IMR-90 (cell line): ENCODE measurements around the gene PAN3. TPM values are rescaled to one million over a fixed set of nuclear protein-coding genes. Genes with fewer than 3 reads are reported as not detected.

Source experiments
- ATAC-seq: fragments of 200-7000 bp; cut with Tn5 transposase; 2 replicates; pipeline ENCODE4 v1.9.1; 2020; ENCODE audit warnings: low read depth, mild to moderate bottlenecking, moderate library complexity
- BruUV-seq: library from RNA; stranded (reverse); fragments of 400-500 nt; replicated peaks from 2 replicates; lab custom pipeline; 2021; lab: Mats Ljungman, UMichigan
- CTCF ChIA-PET: fragments of 300-600 bp; formaldehyde crosslinking; extraction: SDS; loops from one replicate; lab custom pipeline; 2021; ENCODE audit warnings: antibody characterized with exemption; lab: Yijun Ruan, JAX
- POLR2A ChIA-PET: fragments of 300-600 bp; sonication (Branson Sonifier 250); formaldehyde crosslinking; loops from one replicate; lab custom pipeline; 2022; ENCODE audit warnings: antibody characterized with exemption; ENCODE audit not compliant: unreplicated experiment; lab: Charles Lee
- DNase-seq: peaks from one replicate; pipeline ENCODE4 v3.0.0; 2013
- H2AFZ ChIP-seq: replicated peaks from 2 replicates; pipeline ENCODE3; 2013; ENCODE audit warnings: low read length, mild to moderate bottlenecking; ENCODE audit not compliant: poor library complexity
- H2AK5ac ChIP-seq: 2 replicates; pipeline ENCODE4 v1.6.1; 2013; ENCODE audit warnings: low read depth, low read length, inconsistent platforms
- H2AK9ac ChIP-seq: replicated peaks from 2 replicates; pipeline ENCODE3; 2013; ENCODE audit warnings: mild to moderate bottlenecking, low read depth, low read length, moderate library complexity; ENCODE audit not compliant: poor library complexity
- H2BK120ac ChIP-seq: 2 replicates; pipeline ENCODE4 v1.6.1; 2013; ENCODE audit warnings: low read depth, low read length, inconsistent platforms
- H2BK15ac ChIP-seq: 3 replicates; pipeline ENCODE4 v1.6.1; 2013; ENCODE audit warnings: low read depth, low read length, inconsistent platforms
- H2BK20ac ChIP-seq: 2 replicates; pipeline ENCODE4 v1.6.1; 2013; ENCODE audit warnings: low read depth, mild to moderate bottlenecking, inconsistent platforms, low read length, moderate library complexity
- H2BK5ac ChIP-seq: 2 replicates; pipeline ENCODE4 v1.6.1; 2013; ENCODE audit warnings: mild to moderate bottlenecking, low read depth, low read length, inconsistent platforms; ENCODE audit not compliant: poor library complexity, severe bottlenecking
- H3K14ac ChIP-seq: replicated peaks from 2 replicates; pipeline ENCODE4 v1.6.1; 2013; ENCODE audit warnings: low read depth, low read length, inconsistent platforms
- H3K18ac ChIP-seq: 2 replicates; pipeline ENCODE4 v1.6.1; 2013; ENCODE audit warnings: low read depth, low read length, control low read depth
- H3K23ac ChIP-seq: 2 replicates; pipeline ENCODE4 v1.6.1; 2013; ENCODE audit warnings: low read depth, low read length, inconsistent platforms
- H3K27ac ChIP-seq: 2 replicates; pipeline ENCODE4 v1.5.1; 2013; ENCODE audit warnings: mild to moderate bottlenecking, control low read depth, low read length; ENCODE audit not compliant: insufficient read depth
- H3K27me3 ChIP-seq: 2 replicates; pipeline ENCODE4 v1.6.1; 2013; ENCODE audit warnings: low read length; ENCODE audit not compliant: control insufficient read depth, insufficient read depth
- H3K36me3 ChIP-seq: 2 replicates; pipeline ENCODE4 v1.6.1; 2013; ENCODE audit warnings: low read length, mixed read lengths; ENCODE audit not compliant: control insufficient read depth, insufficient read depth
- H3K4ac ChIP-seq: 2 replicates; pipeline ENCODE4 v1.6.1; 2013; ENCODE audit warnings: low read depth, low read length, inconsistent platforms
- H3K4me1 ChIP-seq: 2 replicates; pipeline ENCODE4 v1.6.1; 2013; ENCODE audit warnings: low read length, mixed read lengths; ENCODE audit not compliant: control insufficient read depth, insufficient read depth
- H3K4me2 ChIP-seq: 2 replicates; pipeline ENCODE4 v1.6.1; 2013; ENCODE audit warnings: low read depth, mild to moderate bottlenecking, control low read depth, low read length, moderate library complexity
- H3K4me3 ChIP-seq: 2 replicates; pipeline ENCODE4 v1.5.1; 2013; ENCODE audit warnings: low read depth, mild to moderate bottlenecking, control low read depth, low read length, moderate library complexity; ENCODE audit not compliant: insufficient read depth
- H3K56ac ChIP-seq: 2 replicates; pipeline ENCODE4 v1.6.1; 2013; ENCODE audit warnings: low read length, inconsistent platforms; ENCODE audit not compliant: insufficient read depth; ENCODE audit errors: extremely low read depth
- H3K79me1 ChIP-seq, 2 experiments: 2 replicates each; pipeline ENCODE4 v1.6.1; 2013; ENCODE audit warnings: low read length in 2 of 2, inconsistent platforms in 1 of 2, low read depth in 1 of 2
- H3K9ac ChIP-seq: 2 replicates; pipeline ENCODE4 v1.6.1; 2013; ENCODE audit warnings: low read depth, low read length, control low read depth
- H3K9me1 ChIP-seq: 2 replicates; pipeline ENCODE4 v1.6.1; 2013; ENCODE audit warnings: low read length, inconsistent platforms; ENCODE audit not compliant: insufficient read depth
- H3K9me3 ChIP-seq: 2 replicates; pipeline ENCODE4 v1.6.1; 2013; ENCODE audit warnings: low read length; ENCODE audit not compliant: control insufficient read depth, insufficient read depth
- H4K20me1 ChIP-seq: 2 replicates; pipeline ENCODE4 v1.6.1; 2013; ENCODE audit warnings: low read length, inconsistent platforms; ENCODE audit not compliant: insufficient read depth
- H4K5ac ChIP-seq: 2 replicates; pipeline ENCODE4 v1.6.1; 2013; ENCODE audit warnings: mild to moderate bottlenecking, low read depth, low read length, control low read depth
- H4K8ac ChIP-seq, 2 experiments: 2 replicates each; pipeline ENCODE4 v1.6.1; 2013; ENCODE audit warnings: low read depth in 2 of 2, low read length in 2 of 2, control low read depth in 1 of 2, inconsistent platforms in 1 of 2
- H4K91ac ChIP-seq: 2 replicates; pipeline ENCODE4 v1.6.1; 2013; ENCODE audit warnings: low read depth, low read length, inconsistent platforms; ENCODE audit not compliant: insufficient read depth
- BHLHE40 ChIP-seq: fragments of 150-350 bp; IDR thresholded peaks from 2 replicates; pipeline ENCODE4 v1.6.1; 2016; ENCODE audit warnings: mild to moderate bottlenecking, low read depth, low read length
- CEBPB ChIP-seq: IDR thresholded peaks from 2 replicates; pipeline ENCODE4 v1.6.1; 2012; ENCODE audit warnings: low read depth, low read length, improper control_type of control experiment
- CHD1 ChIP-seq: IDR thresholded peaks from 2 replicates; pipeline ENCODE4 v1.6.1; 2012; ENCODE audit warnings: low read depth, low read length, improper control_type of control experiment
- FOS ChIP-seq: fragments of 150-350 bp; IDR thresholded peaks from 2 replicates; pipeline ENCODE4 v1.6.1; 2016; ENCODE audit warnings: low read depth, low read length
- MAFK ChIP-seq: IDR thresholded peaks from 2 replicates; pipeline ENCODE4 v1.6.1; 2012; ENCODE audit warnings: low read depth, low read length, improper control_type of control experiment
- MAZ ChIP-seq: IDR thresholded peaks from 2 replicates; pipeline ENCODE4 v1.6.1; 2012; ENCODE audit warnings: low read depth, mild to moderate bottlenecking, low read length, improper control_type of control experiment, moderate library complexity, borderline replicate concordance
- MXI1 ChIP-seq: IDR thresholded peaks from 2 replicates; pipeline ENCODE4 v1.6.1; 2012; ENCODE audit warnings: low read depth, mild to moderate bottlenecking, low read length, moderate library complexity, borderline replicate concordance
- NFE2L2 ChIP-seq: fragments of 150-350 bp; IDR thresholded peaks from 2 replicates; pipeline ENCODE4 v1.6.1; 2016; ENCODE audit warnings: low read depth, mild to moderate bottlenecking, low read length
- POLR2A ChIP-seq: IDR thresholded peaks from 2 replicates; pipeline ENCODE4 v1.6.1; 2012; ENCODE audit warnings: mild to moderate bottlenecking, low read depth, low read length
- RAD21 ChIP-seq: IDR thresholded peaks from 2 replicates; pipeline ENCODE4 v1.6.1; 2012; ENCODE audit warnings: low read length, improper control_type of control experiment
- RCOR1 ChIP-seq: IDR thresholded peaks from 2 replicates; pipeline ENCODE4 v1.6.1; 2012; ENCODE audit warnings: mild to moderate bottlenecking, low read length, improper control_type of control experiment; ENCODE audit not compliant: insufficient replicate concordance
- RFX5 ChIP-seq: IDR thresholded peaks from 2 replicates; pipeline ENCODE4 v1.8.0; 2012; ENCODE audit warnings: low read depth, mild to moderate bottlenecking, low read length, moderate library complexity
- SMC3 ChIP-seq: fragments of 150-350 bp; IDR thresholded peaks from 2 replicates; pipeline ENCODE4 v1.6.1; 2016; ENCODE audit warnings: low read depth, mild to moderate bottlenecking, antibody characterized with exemption, low read length, moderate library complexity
- WGBS, 2 experiments: methylation state at CpG; one replicate each; pipeline versions ENCODE4 v1.1.5 to v1.1.7; 2013; ENCODE audit warnings: missing lambda C conversion rate in 2 of 2; ENCODE audit not compliant: insufficient read length in 1 of 2; ENCODE audit errors: extremely low coverage in 2 of 2; 5-methylcytosine and 5-hydroxymethylcytosine counted together
- dilution Hi-C: fragments of 300-500 bp; cut with HindIII; formaldehyde crosslinking; loops from one replicate; pipeline ENCODE4 v1.14.3; 2018; ENCODE audit warnings: low sequenced_read_pairs; ENCODE audit not compliant: unreplicated experiment
- in situ Hi-C: fragments of 300-500 bp; cut with MboI; formaldehyde crosslinking; loops from 3 replicates; pipeline ENCODE4 v1.14.3; 2019; ENCODE audit warnings: low sequenced_read_pairs, inconsistent platforms, mixed read lengths
- intact Hi-C: fragments of 100-400 bp; cut with micrococcal nuclease; formaldehyde crosslinking; loops from 2 replicates; pipeline ENCODE4 v1.10.0; 2022
- polyA plus RNA-seq, 3 experiments: library from polyadenylated mRNA; depleted of rRNA; stranded (reverse); fragments of >200 nt; gene quantifications; 2 replicates each; pipeline ENCODE4 v1.2.3, GENCODE V29; 2012; ENCODE audit warnings: low replicate concordance in 1 of 3
- total RNA-seq: library from RNA; depleted of rRNA; stranded (reverse); fragments of >200 nt; gene quantifications from 2 replicates; pipeline ENCODE4 v1.2.3, GENCODE V29; 2012
- TF ChIP-seq, protein P1 (sequence below): fragments of 150-350 bp; IDR thresholded peaks from 2 replicates; pipeline ENCODE4 v1.6.1; 2017; ENCODE audit warnings: mild to moderate bottlenecking, antibody characterized with exemption, low read length, low read depth
- TF ChIP-seq, protein P2 (sequence below): fragments of 150-350 bp; IDR thresholded peaks from 2 replicates; pipeline ENCODE4 v1.6.1; 2016; ENCODE audit warnings: low read depth, mild to moderate bottlenecking, low read length, moderate library complexity, borderline replicate concordance
- TF ChIP-seq, protein P3 (sequence below): conservative IDR thresholded peaks from 2 replicates; pipeline ENCODE4 v1.5.1; 2012; ENCODE audit warnings: mild to moderate bottlenecking, low read depth, low read length, improper control_type of control experiment

Gene PAN3
- total and polyA plus RNA-seq, 2 of the 4 experiments (the other 2 are of a cell fraction): 6.6 to 15.1 TPM

DNA sequence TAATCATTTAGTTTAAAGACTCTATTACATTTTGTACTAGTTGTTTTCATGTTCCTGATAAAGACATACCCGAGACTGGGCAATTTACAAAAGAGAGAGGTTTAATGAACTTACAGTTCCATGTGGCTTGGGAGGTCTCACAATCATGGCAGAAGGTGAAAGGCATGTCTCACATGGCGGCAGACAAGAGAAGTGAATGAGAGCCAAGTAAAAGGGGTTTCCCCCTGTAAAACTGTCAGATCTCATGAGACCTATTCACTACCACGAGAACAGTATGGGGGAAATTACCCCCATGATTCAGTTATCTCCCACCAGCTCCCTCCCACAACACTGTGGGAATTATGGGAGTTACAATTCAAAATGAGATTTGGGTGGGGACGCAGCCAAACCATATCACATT is 129.2 kb downstream of the PAN3 start:
- H3K4me2 ChIP-seq: no peak overlapping the region
- ATAC-seq (no peak), DNase-seq (no peak)
- no peak overlapping the region for H2AK5ac ChIP-seq
- H3K9me1 ChIP-seq: no peaks in the 10 kb centered on the region
- dilution Hi-C loops (no loop called here), intact Hi-C loops (no loop called here), in situ Hi-C loops (no loop called here)
- no peak overlapping the region for H2BK15ac ChIP-seq
- no peaks in the 10 kb centered on the region for H3K79me1 ChIP-seq
- H3K23ac ChIP-seq: no peak overlapping the region
- H2BK20ac ChIP-seq: no peak overlapping the region
- no peak overlapping the region for H2AFZ ChIP-seq
- H3K9me3 ChIP-seq: no peaks in the 10 kb centered on the region
- no peak for TF ChIP-seq MAZ
- TF ChIP-seq, protein P1, sequence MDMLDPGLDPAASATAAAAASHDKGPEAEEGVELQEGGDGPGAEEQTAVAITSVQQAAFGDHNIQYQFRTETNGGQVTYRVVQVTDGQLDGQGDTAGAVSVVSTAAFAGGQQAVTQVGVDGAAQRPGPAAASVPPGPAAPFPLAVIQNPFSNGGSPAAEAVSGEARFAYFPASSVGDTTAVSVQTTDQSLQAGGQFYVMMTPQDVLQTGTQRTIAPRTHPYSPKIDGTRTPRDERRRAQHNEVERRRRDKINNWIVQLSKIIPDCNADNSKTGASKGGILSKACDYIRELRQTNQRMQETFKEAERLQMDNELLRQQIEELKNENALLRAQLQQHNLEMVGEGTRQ: no peak
- TF ChIP-seq RFX5: no peak
- TF ChIP-seq SMC3: no peak
- no peak for TF ChIP-seq RCOR1
- TF ChIP-seq POLR2A: no peak
- TF ChIP-seq RAD21: no peak
- TF ChIP-seq MAFK: no peak
- no peak for TF ChIP-seq NFE2L2
- TF ChIP-seq MXI1: no peak
- TF ChIP-seq CHD1: no peak
- TF ChIP-seq, protein P2, sequence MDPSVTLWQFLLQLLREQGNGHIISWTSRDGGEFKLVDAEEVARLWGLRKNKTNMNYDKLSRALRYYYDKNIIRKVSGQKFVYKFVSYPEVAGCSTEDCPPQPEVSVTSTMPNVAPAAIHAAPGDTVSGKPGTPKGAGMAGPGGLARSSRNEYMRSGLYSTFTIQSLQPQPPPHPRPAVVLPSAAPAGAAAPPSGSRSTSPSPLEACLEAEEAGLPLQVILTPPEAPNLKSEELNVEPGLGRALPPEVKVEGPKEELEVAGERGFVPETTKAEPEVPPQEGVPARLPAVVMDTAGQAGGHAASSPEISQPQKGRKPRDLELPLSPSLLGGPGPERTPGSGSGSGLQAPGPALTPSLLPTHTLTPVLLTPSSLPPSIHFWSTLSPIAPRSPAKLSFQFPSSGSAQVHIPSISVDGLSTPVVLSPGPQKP: no peak
- no peak for TF ChIP-seq FOS
- TF ChIP-seq BHLHE40: no peak
- TF ChIP-seq, protein P3, sequence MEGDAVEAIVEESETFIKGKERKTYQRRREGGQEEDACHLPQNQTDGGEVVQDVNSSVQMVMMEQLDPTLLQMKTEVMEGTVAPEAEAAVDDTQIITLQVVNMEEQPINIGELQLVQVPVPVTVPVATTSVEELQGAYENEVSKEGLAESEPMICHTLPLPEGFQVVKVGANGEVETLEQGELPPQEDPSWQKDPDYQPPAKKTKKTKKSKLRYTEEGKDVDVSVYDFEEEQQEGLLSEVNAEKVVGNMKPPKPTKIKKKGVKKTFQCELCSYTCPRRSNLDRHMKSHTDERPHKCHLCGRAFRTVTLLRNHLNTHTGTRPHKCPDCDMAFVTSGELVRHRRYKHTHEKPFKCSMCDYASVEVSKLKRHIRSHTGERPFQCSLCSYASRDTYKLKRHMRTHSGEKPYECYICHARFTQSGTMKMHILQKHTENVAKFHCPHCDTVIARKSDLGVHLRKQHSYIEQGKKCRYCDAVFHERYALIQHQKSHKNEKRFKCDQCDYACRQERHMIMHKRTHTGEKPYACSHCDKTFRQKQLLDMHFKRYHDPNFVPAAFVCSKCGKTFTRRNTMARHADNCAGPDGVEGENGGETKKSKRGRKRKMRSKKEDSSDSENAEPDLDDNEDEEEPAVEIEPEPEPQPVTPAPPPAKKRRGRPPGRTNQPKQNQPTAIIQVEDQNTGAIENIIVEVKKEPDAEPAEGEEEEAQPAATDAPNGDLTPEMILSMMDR: no peak
- TF ChIP-seq CEBPB: no peak
- H4K8ac ChIP-seq: no peak overlapping the region
- H3K36me3 ChIP-seq: peaks cover 8% of the 10 kb centered on the region
- H3K56ac ChIP-seq: no peak overlapping the region
- BruUV-seq: no TSS peak
- H3K18ac ChIP-seq: no peak overlapping the region
- H3K27ac ChIP-seq: no peak overlapping the region
- no peak overlapping the region for H4K91ac ChIP-seq
- no peak overlapping the region for H3K4ac ChIP-seq
- H3K14ac ChIP-seq: no peak overlapping the region
- POLR2A ChIA-PET: no interaction called here
- no peak overlapping the region for H2BK5ac ChIP-seq
- H2AK9ac ChIP-seq: no peak overlapping the region
- no peak overlapping the region for H3K4me3 ChIP-seq
- CTCF ChIA-PET: no interaction called here
- H3K9ac ChIP-seq: no peak overlapping the region
- H4K20me1 ChIP-seq: no peaks in the 10 kb centered on the region
- no peaks in the 10 kb centered on the region for H3K27me3 ChIP-seq
- H4K5ac ChIP-seq: no peak overlapping the region
- no peak overlapping the region for H2BK120ac ChIP-seq
- WGBS, 2 experiments: no CpG with 5 or more reads among the region's 4 CpGs
- H3K4me1 ChIP-seq: no peaks in the 10 kb centered on the region
